Stimulated activated CD8-positive, alpha-beta memory T cell treated with anti-CD3 and anti-CD28 coated beads, Interleukin-4, amount 100 ng/mL, for 48 hours (primary cell): Measurements from ENCODE around the gene PIR.

ENCODE experiments used
- DNase-seq: peaks from one replicate; pipeline ENCODE4 v3.0.0-alpha.2; 2020

The PIR gene

GRCh38 chrX:15336023-15336413, 157.1 kb downstream of the PIR start:
- peak; percentile 41 for DNase-seq

DNA sequence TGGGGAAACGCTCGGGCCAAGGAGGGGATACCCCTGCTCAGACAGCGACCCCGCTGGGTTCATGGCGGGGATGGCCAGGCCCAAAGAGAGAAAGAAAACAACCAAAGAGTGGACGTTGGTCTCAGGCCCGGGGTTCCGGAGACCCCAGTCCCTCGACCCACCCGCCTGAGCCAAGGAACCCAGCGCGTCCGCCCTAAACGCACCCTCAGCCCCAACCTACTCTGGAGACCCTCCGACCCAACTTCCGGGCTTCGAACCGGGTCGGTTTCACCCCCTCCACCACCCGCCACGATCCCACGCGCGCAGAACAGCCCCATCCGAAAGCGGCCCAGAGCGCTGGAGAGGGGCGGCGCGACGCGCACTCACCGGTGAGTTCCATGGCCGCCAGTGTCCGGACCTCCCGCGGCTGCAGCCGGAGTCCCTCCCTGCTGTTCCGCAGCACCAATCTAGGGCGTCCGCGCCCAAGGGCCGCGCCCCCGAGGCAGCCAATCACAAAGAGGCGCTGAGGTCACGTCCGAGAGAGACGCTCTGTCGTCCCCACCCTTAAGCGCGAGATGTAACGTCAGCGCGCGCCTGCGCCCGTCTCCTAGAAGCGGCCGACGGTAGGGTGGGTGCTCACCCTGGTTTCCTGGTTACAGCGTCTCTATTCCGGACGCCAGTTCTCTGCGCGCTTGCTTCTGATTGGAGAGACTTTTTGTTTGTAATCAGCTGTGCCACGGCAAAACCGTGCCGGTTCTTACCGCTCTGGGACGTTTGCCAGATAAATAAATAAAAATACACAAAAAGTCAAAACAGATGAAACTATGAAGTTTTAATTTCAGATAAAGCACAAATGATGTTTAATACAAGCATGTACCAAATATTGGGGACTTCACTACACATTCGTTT, 157.8 kb downstream of the PIR start, which contains the start of gene PIGA:
PIGA (minus strand) TSS at position 389 of the 888 bp plus-strand sequence. CDS start 3,593 bp downstream, outside the sequence.
- DNase-seq, result peak; percentile 88
